ENCODE measurements around the gene ARHGEF19.

ARHGEF19 gene

GRCh38 chr1:16205334-16205671 lies 7.1 kb downstream of the ARHGEF19 start:
- H3K4me1 ChIP-seq (ENCODE audit: control insufficient read depth, low read length), result peaks cover 11% of the 10 kb centered on the region
- H3F3A ChIP-seq (ENCODE audit: control insufficient read depth, insufficient read depth), result no peaks in the 10 kb centered on the region
- no peaks in the 10 kb centered on the region for H3K9me2 ChIP-seq (replicated peaks; ENCODE audit: control insufficient read depth, low read length)
- H3K4me3 ChIP-seq (ENCODE audit: low read length), result no peak overlapping the region
- no peak overlapping the region for H3K27ac ChIP-seq (ENCODE audit: low read depth, low read length)
- no peaks in the 10 kb centered on the region for H3K79me2 ChIP-seq (ENCODE audit: control insufficient read depth, low read length)
- no peaks in the 10 kb centered on the region for H3K9me3 ChIP-seq (ENCODE audit: control insufficient read depth, insufficient read depth, low read length)
- H3K36me3 ChIP-seq (ENCODE audit: control insufficient read depth, low read length), result no peaks in the 10 kb centered on the region
- no peaks in the 10 kb centered on the region for H3K27me3 ChIP-seq (ENCODE audit: control insufficient read depth, low read length)
- TF ChIP-seq, protein P1, sequence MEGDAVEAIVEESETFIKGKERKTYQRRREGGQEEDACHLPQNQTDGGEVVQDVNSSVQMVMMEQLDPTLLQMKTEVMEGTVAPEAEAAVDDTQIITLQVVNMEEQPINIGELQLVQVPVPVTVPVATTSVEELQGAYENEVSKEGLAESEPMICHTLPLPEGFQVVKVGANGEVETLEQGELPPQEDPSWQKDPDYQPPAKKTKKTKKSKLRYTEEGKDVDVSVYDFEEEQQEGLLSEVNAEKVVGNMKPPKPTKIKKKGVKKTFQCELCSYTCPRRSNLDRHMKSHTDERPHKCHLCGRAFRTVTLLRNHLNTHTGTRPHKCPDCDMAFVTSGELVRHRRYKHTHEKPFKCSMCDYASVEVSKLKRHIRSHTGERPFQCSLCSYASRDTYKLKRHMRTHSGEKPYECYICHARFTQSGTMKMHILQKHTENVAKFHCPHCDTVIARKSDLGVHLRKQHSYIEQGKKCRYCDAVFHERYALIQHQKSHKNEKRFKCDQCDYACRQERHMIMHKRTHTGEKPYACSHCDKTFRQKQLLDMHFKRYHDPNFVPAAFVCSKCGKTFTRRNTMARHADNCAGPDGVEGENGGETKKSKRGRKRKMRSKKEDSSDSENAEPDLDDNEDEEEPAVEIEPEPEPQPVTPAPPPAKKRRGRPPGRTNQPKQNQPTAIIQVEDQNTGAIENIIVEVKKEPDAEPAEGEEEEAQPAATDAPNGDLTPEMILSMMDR (IDR thresholded peaks at IDR 0.05; ENCODE audit: low read depth, low read length, poor library complexity, severe bottlenecking), result peak; percentile 4
- TF ChIP-seq EZH2phosphoT487 (IDR thresholded peaks at IDR 0.05; ENCODE audit: borderline replicate concordance, low read length), result no peak
- H3K4me2 ChIP-seq (ENCODE audit: low read length), result no peak overlapping the region
- no peaks in the 10 kb centered on the region for H4K20me1 ChIP-seq (ENCODE audit: control insufficient read depth, insufficient read depth, low read depth, low read length)

GRCh38 chr1:16204634-16205333 lies 7.7 kb downstream of the ARHGEF19 start:
- Histone ChIP-seq H4K20me1 (ENCODE audit: control insufficient read depth, insufficient read depth, low read depth, low read length) (no peaks in the 10 kb centered on the region), H3K79me2 (ENCODE audit: control insufficient read depth, low read length) (no peaks in the 10 kb centered on the region), H3K27ac (ENCODE audit: low read depth, low read length) (no peak overlapping the region), H3K27me3 (ENCODE audit: control insufficient read depth, low read length) (no peaks in the 10 kb centered on the region), H3K36me3 (ENCODE audit: control insufficient read depth, low read length) (no peaks in the 10 kb centered on the region), H3K4me1 (ENCODE audit: control insufficient read depth, low read length) (peaks cover 11% of the 10 kb centered on the region), H3F3A (ENCODE audit: control insufficient read depth, insufficient read depth) (no peaks in the 10 kb centered on the region), H3K4me2 (ENCODE audit: low read length) (no peak overlapping the region), H3K9me2 (replicated peaks; ENCODE audit: control insufficient read depth, low read length) (no peaks in the 10 kb centered on the region), H3K4me3 (ENCODE audit: low read length) (no peak overlapping the region), H3K9me3 (ENCODE audit: control insufficient read depth, insufficient read depth, low read length) (no peaks in the 10 kb centered on the region)
- TF ChIP-seq, protein P1 (IDR thresholded peaks at IDR 0.05; ENCODE audit: low read depth, low read length, poor library complexity, severe bottlenecking), result peak; percentile 47
- no peak for TF ChIP-seq EZH2phosphoT487 (IDR thresholded peaks at IDR 0.05; ENCODE audit: borderline replicate concordance, low read length)

DNA sequence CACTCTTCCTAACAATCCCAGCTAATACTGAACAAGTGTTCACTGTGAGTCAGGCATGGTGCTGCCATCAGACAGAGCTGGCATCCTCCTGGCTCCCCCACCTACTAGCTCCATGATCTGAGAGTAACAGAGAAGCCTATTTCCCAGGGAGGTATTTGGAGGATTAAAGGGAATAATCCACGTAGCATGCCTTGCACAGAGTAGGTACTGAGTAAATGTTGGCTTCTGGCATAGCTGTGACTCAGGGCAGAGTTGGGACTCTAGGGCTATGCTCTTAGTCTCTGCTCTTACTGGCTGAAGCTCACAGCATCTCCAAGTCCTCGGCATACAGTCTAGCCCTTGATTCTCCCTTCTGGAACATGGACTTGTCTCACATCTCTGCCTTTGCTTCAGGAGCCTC lies 8.2 kb downstream of the ARHGEF19 start:
- Histone ChIP-seq H3F3A (ENCODE audit: control insufficient read depth, insufficient read depth) (no peaks in the 10 kb centered on the region), H3K27me3 (ENCODE audit: control insufficient read depth, low read length) (no peaks in the 10 kb centered on the region), H3K9me2 (replicated peaks; ENCODE audit: control insufficient read depth, low read length) (no peaks in the 10 kb centered on the region), H4K20me1 (ENCODE audit: control insufficient read depth, insufficient read depth, low read depth, low read length) (no peaks in the 10 kb centered on the region), H3K4me2 (ENCODE audit: low read length) (no peak overlapping the region), H3K4me1 (ENCODE audit: control insufficient read depth, low read length) (peaks cover 11% of the 10 kb centered on the region), H3K27ac (ENCODE audit: low read depth, low read length) (no peak overlapping the region), H3K79me2 (ENCODE audit: control insufficient read depth, low read length) (no peaks in the 10 kb centered on the region), H3K4me3 (ENCODE audit: low read length) (no peak overlapping the region), H3K9me3 (ENCODE audit: control insufficient read depth, insufficient read depth, low read length) (no peaks in the 10 kb centered on the region), H3K36me3 (ENCODE audit: control insufficient read depth, low read length) (no peaks in the 10 kb centered on the region)
- TF ChIP-seq, protein P1 (IDR thresholded peaks at IDR 0.05; ENCODE audit: low read depth, low read length, poor library complexity, severe bottlenecking), result no peak
- no peak for TF ChIP-seq EZH2phosphoT487 (IDR thresholded peaks at IDR 0.05; ENCODE audit: borderline replicate concordance, low read length)

Measured in DOHH2 (cell line).